Stimulated activated CD8-positive, alpha-beta memory T cell treated with anti-CD3 and anti-CD28 coated beads, Interleukin-7, amount 100 ng/mL, for 4 hours (primary cell): Measurements from ENCODE around the gene DPM2.

ENCODE experiments used
- DNase-seq, 2 donors: peaks; one replicate each; pipeline ENCODE4 v3.0.0-alpha.2; 2020; ENCODE audit warnings: low read depth in 2 of 2

Gene DPM2

DNA sequence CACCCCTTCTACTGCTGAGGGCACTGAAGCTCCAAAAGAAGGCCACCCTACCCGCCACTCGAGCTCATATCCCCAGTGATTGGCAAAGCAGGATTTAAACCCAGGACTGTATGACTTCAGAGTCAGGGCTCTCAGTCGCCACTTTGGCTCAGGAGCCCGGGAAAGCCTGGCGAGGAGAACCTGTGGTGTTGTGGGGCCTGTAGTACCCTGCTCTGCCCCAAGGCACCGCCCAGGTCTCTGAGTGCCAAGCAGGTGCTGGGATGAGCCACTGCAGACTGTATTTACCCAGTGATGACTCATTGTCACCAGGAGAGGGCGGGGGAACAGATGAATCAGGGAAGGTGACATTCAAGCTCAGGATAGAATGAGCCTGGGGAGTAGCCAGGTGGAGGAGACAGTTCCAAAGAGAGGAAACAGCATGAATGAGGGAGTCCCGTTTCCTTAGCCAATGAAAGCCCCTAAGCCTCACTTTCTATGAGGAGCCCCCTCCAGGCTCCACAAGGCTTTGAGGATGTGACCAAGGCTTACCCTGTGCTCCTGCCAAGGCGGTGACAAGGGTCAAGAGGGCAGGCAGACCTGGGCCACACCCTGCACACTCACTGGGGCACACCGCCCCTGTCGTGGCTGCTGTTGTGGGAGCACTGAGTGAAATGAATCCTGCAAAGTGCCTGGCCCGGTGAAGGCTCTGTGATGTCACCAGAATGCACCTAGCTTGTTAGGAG, 17.8 kb upstream of the DPM2 start:
- peak; percentile 82 to 90 for DNase-seq

DNA sequence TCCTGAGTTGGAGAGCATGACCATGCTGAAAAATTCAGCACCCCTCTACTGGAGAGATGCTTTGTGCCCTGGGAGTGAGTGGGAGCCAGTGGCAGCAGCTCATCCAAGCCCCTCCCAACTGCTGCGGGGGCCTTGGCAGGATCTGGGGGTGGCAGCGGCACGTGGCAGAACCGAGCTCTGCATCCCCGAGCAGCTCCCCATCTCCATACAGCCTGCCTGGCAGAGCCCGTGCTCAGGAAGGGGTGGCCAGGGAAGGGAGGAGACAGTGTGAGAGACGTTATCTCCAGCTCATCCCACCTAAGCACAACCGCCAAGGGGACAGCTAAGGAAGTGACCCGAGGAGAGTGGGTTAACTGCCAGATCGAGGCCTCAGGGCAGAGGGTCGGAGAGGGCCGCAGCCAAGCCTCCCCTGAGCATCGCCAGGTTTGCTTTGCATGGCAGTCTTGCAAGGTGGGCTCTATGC, 17.2 kb upstream of the DPM2 start:
- no peak for DNase-seq

DNA sequence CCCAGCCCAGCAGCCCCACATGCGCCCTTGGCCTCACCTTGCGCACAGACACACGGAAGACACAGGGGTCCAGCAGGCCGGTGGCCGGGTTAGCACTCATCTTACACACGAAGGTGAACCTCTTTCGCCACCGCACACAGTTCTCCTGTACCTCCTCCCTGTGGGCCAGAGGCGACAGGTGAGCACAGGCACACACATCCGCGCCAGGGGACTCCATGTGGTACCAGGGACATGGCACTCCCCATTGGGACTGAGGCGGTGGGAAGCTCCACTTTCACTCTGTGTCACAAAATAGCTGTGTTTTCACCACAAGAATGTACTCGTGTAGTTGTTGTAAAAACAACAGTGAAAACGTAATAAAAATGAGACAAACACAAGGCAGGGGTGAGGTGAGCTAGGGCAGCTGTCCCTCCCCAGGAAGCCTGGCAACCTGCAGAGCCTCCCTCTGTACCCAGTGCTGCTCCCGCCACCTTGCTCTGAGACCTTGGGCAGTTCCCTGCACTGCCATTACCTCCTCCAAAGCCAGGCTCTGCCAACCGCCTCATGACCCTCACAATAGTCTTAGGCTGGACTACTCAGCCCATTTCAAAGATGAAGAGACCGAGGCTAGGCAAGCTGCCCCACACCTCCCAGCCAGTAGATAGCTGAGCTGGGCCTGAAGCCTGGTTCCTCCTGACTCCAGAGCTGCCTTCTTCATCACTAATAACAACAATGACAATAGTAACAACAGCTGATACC, 16.3 kb upstream of the DPM2 start:
- no peak for DNase-seq

DNA sequence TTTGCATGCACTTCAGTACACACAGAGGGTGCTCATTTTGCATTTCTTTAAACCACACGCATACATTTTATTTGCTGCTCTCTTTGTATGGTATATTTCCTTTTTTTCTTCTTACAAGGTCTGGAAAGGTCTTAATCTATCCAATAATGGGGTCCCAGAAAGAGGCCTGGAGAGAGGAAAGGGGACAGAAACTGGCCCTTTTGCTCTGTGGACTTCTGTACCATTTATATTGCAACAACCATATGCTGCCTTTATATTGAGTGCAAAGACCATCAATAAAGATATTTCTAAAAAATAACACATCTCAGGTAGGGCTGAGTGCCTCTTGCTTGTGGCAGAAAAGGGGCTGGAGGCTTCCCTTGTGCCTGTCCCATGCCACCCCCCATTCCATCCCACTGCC, 15.5 kb upstream of the DPM2 start:
- no peak for DNase-seq

DNA sequence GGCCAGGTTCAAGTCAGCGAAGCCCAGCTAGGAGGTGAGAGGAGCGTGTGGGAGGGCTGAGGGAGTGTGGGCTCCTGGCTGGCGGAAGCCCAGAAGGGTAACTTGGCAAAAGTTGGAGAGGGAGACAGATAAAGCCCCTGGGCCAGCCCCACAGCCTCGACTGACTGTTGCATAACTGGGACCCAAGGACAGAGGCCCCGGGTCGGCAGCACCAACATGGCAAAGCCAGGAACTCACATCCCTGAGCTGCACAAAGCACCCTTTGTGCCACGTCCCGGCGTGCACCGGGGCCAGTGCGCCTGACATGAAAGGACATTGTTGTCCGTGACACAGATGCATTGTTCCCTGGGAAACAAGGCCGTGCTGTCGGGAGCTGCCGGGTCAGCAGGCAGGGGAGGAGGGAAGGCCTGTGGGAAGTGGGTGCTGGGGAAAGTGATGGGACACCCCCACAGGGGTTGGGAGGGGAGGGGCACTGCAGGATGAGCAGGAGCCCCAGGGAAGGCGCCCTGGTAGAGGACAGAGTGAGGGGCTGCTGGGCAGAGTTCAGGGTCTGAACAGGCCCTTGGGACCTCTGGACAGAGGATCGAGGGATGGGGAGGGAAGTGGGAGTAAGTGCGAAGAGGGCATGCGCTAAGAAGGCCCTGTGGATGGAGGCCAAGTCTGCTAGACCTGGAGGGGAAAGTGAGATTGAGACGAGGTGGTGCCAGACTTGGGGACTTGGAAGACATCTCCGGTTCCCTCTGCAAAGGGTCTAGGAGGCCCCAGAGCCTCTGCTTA, 13.0 kb upstream of the DPM2 start:
- DNase-seq = no peak

DNA sequence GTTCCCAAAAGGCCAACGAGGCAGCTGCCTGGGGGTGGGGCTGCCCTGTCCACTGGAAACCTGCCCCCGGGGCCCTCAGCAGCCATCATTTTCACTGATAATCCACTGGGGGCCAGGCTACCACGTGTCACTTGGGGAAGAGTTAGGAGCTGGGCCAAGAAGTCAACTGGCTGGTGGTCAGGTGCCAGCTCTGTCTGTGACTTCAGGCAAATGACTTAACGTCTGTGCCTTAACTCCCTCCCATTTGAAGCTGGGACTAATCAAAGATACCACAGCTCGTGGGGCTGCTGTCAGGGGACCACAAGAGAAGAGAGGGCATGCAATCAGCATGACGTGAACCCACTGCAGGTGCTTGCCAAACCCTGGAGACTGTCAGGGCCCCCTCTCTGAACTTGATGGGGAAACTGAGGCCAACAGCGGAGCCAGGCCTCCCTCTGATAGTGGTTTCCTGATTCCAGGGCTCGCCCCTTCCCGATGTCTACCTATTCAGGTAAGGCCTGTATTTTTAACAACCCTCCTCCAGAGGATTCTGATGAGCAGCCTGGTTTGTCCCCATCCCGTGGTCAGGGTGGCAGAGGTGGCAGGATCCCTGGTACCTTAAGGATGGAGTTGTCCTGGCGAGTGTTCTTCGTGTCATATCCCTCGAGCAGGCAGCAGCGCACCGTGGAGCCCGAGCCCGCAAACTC, 12.3 kb upstream of the DPM2 start:
- DNase-seq = no peak

DNA sequence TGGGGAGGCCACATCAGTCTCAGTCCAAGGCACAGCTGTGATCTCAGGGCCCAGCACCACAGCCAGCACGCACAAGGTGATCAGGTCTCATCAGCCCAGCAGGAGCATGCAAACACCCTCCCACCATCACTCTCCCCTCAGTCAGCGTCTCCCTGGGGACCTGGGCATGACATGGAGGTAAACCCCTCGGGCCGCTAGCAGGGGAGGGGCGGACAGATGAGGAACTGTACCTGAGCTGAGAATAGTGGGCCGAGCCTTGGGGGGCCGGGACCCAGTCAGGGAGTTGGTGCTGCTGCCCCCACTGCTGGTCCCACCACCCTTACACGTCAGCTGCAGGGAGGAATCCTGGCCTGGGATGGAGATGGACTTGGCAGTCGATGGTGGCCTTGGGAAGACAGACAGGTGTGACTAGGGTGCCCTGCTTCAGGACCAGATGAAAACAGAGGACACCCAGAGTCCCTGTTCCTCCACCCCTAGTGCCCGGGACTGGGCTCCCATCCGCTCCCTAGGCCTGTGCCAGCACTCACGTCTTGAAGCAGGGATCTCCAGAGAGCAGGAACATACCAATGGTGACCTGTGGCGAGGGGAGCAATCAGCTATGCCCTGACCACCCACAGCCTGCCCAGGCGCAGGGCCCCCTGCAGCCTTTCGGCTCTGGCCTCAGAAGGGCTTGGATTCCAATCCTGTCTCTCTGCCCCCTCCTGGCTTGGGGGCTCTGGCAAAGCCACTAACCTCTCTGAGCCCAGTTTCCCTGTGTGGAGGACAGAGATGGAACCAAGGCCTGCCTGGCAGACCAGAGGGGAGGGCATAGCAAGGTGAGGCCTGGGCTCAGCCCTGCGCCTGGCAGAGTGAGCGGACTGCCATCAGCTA, 10.4 kb upstream of the DPM2 start:
- no peak for DNase-seq

DNA sequence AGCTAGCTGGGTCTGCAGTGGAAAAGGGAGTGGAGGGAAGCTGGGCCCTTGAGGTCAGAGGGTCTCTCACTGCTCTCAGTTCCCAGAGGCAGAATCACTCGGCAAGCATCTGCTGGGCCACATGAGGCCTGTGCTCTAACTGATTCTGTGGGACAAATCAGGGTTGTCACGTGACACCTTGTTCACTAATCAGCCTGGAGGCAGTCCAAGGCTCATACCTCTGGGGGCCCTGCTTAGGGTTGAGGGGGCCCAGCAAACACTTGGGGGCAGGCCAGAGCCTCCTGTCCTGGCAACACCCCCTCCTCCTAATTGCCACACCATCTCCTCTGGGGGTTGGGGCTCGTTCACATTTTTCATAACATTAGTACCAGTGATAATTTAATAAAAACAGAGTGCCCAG, 9.1 kb upstream of the DPM2 start:
- no peak for DNase-seq

DNA sequence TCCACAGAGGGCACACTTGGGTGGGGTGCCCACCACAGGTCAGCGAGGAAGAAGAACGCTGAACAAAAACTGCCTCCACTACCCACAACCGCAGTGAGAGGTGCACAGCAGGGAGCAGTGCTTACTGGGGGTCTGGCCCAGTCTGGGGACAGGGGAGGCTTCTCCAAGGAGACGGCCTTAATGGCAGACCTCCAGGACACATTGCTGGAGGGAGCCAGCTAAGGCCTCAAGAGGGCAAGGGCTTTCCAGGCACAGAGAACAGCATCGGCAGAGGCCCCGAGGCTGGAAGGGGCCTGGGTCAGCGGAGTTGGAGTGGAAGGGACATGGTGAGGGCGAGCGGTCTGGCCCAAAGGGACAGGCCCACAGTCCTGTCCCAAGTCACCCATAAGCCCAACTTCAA, 8.3 kb upstream of the DPM2 start:
- DNase-seq = no peak

DNA sequence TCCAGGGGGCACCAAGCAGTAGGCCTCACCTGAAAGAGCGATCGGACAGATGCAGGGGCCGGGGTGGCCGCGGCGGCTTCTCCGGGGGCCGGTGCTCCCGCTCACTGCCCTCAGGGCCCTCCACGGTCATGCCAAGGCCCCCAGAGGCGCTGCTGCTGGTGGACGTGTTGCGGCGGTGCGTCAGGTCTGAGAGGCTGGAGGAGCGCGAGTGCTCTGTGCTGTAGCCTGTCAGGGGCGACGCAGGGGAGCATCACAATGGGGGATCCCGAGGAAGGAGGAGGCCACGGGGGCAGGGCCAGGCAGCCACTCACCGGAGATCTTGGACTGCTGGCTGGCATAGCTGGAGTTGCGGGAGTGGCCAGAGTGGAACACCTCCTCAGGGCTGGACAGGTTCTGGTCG, 7.7 kb upstream of the DPM2 start:
- DNase-seq = no peak

DNA sequence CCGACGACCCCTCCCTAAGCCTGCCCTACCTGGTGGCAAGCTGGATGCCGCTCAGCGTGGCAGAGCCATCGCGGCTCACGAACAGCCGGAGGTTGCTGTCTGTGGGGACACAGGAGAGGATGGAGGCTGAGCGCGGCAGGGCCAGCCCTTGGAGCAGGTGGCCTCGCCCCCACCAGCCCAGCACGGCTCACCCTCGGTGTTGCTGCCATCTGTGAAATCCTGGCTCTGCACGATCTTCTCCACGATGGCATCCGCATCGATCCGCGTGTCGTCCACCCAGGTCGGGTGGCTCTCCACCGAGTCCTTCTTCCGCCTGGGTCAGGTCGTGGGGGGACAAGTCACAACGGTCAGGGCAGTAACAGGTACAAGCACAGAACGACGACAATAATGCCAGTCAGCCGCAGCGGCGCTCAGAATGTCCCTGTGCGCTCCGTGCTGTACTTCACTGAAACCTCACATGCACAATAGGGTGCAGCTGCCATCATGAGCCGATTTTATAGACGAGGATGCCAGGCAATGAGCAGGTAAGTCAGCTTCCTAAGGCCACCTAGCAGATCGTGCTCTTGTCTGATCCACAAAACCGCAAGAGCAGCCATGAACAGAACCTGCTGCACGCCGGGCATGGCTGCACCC, 7.0 kb upstream of the DPM2 start:
- DNase-seq = no peak

DNA sequence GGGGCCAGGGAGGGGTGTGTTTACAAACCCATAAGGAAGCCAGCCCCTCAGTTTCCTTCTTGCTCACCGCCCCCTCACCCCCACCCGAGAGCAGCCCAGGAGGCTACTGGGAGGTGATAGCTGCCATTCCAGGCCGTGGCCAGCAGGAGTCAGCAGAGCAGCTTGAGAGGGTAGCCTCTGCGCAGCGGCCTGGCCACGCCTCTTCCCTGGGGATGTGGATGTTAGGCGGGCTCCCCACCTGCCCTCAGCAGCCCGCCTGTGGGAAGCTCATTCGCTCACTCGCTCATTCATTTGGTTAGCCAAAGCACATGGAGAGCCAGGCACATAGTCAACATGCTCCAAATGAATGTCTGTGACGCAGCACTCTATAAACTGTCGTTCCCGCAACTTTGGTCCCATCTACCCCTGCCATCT, 6.1 kb upstream of the DPM2 start:
- DNase-seq = peak; percentile 66 to 70

DNA sequence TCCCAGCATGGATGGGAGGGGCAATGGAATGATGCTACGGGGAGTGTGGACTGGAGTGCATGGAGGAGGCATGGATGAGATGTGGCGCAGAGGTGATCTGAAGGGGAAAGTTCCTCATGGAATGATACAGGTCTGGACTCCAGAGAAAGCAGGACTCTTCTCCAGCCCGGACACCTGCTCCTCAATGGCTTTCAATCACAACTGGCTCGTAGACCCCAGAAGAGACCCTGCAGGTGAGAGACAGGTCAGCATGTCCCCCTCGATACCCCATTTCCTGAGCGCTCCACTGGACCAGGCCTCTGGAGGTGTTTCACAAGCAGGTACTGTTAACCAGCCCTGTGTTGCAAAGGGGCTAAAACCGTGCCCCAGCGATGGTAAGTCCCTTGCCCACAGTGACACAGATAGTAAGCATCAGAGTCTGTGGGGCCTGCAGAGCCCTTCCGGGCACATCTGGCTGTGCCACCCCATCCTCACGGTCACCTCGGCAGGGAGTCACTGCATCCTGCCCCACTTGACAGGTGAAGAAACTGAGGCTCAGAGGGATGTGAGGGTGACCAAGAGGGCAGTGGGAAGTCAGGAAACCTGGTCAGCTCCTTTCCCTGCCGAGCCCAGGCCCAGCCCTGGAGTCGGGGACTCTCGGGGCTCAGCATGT, 5.5 kb upstream of the DPM2 start:
- no peak for DNase-seq

DNA sequence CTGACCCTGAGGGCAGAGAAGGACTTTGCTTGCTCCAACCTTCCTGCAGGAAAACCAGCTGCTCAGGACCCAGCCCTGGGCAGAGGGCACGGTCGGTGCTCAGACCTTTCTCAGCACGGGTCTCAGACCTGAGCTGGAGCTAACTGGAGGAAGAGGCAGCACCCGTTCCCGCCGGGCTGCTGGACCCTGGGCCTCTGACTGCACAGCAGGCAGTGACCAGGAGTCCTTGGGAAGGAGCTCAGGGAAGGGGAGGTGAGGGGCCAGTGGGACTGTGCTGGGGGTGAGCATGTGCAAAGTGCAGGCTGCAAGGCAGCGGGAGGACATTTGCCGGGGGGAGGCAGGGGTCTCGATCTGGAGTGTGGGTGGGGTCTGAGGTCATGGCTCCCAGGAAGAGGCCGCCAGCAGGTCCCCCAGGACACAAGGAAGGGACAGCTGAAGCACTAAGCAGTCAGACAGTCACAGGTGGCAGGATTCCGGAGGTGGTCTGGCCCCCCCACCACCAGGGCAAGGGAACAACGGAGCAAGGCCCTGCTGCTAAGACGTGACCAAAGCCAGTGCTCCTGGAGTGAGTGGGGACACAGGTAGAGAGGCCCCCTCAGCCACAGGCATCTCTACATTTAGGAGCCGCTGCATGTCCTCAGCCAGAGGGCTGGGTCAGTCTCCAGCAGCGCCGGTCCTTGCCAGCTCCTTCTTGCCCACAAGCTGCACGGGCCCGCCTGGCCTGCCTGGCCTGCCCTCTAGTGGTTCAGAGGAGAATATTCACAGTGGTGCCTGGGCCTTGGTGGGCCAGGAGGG, 4.8 kb upstream of the DPM2 start:
- DNase-seq = no peak

DNA sequence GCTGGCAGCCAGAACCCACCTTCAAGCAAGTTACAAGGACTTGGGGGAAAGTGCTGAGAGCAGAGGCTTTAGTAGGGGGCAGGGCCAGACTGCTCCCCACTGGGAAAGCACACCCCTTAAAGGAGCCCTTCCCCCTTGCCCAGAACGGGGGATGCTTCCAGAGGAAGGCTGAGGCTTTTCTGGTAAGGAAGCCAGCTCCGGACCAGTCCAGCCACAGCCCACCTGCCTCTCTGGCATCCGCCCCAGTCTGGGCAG, 4.2 kb upstream of the DPM2 start:
- DNase-seq = no peak

DNA sequence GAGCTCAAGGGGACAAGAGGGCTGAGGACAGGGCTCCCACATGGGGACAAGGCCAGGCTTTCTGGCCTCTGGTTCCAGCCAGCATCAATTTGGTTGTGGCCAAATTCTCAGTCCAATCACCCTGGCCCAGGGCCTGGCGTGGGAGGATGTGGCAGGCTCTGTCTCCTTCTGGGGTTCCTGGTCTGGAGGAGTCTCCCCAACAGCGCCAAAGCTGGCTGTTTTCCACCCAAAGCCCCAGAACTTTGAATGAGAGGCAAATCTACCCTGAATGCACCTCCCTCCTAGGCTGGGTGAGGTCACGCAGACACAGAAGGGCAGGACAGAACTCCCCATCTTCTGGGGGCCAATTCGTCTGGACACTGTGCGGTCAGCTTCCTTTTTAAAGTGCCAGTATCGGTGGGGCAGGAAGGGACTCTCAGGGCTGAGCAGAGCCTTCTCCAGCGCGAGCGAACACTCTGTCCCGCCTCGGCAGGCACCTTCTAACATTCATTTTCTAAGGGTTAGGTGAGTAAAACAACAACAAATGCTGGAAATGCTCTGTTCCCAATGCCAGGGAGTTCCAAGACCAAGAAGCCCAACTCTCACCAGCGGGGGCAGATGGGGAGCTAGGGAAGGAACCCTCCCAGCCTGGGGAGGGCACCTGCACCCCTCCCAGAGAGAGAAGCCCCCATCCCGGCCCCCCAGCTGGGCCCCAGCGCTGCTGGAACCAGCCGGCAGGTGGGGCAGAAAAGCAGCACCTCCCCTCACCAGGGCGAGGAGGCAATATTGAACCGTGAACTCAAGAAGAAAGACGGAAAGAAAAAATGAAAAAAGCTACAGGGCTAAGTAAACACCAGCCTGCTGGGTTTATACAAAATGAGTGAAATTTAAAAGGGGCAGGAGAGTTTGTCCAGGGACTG, 3.7 kb upstream of the DPM2 start:
- no peak for DNase-seq

DNA sequence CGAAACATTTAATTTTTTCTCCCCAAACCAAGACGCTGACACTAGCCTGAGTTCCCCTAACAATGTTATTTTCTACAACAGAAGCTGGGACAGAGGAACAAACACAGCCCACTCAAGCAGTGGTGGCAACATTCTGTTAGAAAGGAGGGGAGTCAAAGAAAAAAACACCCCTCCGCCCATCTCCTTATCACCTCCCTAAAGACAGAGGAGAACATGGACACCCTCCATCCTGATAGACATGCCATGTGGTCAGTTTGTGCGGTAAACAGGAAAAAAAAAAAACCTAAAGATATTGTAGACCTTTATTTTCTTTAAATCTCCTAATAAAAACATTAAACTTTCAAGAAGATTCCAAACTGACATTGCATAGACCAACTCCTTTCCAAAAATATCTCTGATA, 2.9 kb upstream of the DPM2 start:
- DNase-seq = no peak

DNA sequence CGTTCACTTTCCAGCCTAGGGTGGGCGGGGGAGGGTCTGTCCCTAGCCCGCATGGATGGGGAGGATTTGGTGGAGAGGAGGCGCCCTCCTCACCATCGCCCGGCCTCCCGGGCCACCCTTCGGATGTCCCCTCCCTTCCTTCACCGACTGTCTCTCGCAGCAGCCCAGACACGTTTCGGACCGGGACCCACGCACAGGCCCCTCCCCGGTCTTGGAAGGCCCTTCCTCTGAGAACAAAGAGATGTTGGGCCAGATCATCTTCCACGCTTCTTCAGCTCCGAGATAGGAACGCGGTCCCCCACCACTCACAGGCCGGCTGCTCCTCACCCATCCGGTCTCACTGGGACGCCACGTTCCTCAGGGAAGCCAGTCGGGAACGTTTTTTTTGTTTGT, 640 bp upstream of the DPM2 start:
- no peak for DNase-seq

DNA sequence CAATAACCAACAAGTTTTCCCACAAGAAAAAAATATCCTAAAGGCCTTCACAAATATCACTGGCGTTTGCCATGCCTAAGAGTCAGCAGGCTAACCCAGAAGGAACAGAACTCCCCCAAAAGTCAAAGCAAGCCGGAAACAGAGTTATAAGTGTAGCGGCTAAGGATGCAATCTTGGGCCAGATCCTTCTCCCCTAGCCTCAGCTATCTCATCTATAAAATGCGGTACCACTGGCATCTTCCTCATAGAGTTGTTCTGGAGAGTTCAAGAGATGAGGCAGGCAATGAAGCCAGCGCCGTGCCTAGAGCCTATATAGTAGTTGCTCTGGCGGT, 632 bp downstream of the DPM2 start:
- no peak for DNase-seq
